Measurements from ENCODE around the gene NPM1.
"Not testable (repeated sequence)": the region's sequence is repeated elsewhere in the genome, so short reads cannot be mapped to it uniquely, and the experiment has no call there.

Gene NPM1

DNA sequence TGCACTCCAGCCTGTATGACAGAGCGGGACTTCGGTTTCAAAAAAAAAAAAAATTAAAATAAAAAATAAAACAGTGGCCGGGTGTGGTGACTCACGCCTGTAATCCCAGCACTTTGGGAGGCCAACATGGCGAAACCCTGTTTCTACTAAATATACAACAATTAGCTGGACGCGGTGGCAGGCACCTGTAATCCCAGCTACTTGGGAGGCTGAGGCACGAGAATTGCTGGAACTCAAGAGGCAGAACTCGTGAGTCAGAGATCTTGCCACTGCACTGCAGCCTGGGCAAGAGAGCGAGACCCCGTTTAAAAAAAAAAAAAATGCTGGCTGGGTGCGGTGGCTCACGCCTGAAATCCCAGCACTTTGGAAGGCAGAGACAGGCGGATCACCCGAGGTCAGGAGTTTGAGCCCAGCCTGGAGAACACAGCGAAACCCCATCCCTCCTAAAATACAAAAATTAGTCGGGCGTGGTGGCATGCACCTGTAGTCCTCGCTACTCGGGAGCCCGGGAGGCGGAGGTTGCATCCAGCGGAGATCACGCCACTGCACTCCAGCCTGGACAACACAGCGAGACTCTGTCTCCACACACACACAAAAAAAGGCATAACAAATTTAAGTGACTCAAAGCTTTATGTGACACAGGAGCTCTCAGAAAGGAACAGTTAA is 1.5 kb upstream of the NPM1 start:
- DNase-seq: no peak

DNA sequence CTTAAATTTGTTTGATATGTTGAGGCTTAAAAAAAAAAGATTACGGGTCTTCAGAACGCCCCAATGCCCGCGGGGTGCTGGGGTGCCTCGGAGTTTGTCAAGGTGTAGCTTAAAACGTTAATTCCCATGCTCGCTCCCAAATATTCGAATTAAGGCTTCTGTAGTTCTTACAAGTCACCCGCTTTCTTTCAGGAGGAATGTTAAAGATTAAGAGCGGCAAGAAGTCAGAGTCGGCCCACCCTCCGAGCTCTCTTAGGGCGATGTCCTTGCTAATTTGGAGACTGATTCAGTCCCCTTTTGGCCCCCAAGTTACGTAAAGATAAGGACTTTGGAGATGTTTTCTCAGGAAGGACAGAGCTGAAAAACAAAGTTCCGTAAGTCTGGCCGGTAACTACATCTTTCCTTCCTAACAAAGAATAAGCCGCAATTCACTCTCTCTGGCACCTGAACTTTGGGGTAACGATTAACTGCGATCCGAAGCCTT is 746 bp upstream of the NPM1 start:
- no peak for DNase-seq

DNA sequence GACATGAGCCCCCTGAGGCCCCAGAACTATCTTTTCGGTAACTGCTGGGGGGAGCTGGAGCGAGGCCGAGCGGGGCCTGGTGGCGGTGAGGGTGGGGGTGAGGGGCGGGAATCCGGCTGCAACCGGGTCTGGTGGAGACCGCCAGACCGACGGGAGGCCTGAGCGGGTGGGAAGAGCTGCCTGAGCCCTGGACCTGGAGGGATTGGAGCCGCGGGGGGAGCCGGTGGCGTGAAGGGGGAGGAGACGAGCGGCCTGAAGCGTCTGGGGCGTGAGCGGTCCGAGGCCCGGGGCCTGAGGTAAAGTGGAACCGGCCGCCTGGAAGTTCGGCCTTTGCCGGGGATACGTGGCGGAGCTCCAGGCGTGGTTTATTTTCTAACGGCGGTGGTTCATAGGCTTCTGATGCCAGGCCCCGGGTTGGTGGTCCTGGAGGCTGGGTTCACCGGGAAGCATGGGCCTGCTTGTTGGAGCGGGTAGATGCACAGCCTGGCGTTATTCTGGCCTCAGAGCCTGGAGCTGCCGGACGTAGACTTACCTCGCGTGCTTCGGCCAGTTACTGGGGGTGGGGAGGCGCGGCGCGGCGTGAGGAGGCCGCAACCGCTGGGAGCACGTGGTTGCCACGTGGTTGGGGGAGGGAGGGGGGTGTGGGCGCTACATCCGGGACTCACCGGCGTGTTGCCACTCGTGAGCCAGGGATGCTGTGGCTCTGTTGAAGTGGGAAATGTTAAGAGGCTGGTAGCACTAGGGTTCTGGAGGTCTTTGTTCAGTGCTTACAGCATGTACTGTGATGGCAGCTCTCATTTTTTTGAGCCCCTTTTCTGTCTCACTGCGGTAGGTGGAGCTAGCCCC is 544 bp downstream of the NPM1 start:
- DNase-seq: peak; percentile 83 to 85

DNA sequence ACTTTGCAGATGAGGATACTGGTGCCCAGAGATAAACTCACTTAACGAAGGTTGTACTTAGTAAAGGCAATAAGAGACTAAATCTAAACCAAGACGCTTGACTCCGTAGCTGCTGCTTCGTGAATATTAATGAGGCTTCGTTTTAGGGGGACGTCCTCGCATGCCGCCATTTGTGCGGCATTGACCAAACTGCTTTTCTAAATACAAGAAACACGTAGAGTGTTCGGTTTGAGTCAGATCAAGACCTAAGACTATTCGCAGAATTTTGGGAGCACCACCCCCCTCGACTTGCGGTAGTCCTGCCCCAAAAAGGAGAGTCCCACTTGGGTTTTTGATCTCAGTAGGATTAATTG is 1.1 kb downstream of the NPM1 start:
- DNase-seq: peak in 1 of 2 donors; percentile 30

DNA sequence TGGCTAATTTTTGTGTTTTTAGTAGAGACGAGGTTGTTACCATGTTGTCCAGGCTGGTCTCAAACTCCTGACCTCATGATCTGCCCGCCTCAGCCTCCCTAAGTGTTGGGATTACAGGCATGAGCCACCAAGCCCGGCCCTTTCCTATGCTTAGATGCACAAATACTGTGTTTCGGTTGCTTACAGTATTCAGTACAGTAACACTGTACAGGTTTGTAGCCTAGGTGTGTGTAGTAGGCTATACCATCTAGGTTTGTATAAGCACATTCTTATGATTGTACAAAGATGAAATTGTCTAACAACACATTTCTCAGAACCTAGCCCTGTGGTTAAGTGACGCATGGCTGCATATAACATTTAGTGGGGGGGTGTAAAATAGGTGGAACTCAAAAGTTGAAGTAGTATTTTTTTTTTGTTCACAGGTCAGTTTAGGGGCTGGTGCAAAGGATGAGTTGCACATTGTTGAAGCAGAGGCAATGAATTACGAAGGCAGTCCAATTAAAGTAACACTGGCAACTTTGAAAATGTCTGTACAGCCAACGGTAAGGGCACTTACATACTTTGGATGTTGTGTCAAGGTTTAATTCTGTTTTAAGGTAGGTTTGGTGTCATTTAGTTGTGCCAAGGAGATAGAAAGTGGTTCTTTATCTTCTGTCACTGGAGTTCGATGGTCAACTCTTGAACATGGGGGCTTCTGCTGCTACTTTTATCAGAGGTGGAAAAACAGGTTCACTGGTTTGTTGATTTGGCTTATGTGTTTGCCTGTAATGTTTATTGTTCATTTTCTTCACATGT is 3.4 kb downstream of the NPM1 start:
- peak in 1 of 2 donors; percentile 28 for DNase-seq

DNA sequence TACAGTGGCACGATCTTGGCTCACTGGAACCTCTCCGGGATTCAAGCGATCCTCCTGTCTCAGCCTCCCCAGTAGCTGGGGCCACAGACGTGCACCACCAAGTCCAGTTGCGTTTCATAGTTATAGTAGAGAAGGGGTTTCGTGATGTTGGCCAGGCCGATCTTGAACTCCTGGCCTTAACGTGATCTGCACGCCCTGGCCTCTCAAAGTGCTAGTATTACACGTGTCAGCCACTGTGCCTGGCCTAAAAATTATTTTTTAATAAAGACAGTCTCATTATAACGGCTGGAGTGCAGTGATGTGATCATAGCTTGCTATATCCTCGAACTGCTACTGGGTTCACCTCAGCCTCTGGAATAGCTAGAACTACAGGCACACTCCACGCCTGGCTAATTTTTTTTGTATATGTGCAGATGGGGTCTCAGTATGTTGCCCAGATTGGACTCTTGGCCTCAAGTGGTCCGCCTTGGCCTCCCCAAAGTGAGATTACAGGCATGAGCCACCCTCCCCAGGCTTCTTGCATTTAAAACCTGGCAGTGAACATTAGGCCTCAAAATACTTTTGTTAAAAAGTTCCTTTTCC is 4.4 kb downstream of the NPM1 start:
- DNase-seq: no peak

DNA sequence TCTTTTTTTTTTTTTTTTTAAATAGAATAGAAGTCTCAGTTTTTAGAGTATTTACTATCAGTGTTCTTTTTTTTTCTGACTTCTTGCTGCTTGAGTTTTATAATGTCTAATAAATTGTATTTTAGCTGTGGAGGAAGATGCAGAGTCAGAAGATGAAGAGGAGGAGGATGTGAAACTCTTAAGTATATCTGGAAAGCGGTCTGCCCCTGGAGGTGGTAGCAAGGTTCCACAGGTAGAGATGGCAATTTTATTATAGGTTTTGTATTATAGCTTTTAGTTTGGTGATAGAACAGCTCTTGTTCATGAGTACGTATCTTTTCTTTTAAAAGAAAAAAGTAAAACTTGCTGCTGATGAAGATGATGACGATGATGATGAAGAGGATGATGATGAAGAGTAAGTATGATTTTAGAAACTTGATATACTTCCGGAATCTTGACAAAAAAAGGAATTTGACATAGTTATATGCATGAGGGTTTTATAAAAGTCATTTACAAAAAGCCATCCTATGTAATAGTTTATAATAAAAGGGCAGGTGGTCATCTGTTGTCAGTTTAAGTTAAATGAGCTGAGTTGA is 5.0 kb downstream of the NPM1 start:
- DNase-seq: no peak

DNA sequence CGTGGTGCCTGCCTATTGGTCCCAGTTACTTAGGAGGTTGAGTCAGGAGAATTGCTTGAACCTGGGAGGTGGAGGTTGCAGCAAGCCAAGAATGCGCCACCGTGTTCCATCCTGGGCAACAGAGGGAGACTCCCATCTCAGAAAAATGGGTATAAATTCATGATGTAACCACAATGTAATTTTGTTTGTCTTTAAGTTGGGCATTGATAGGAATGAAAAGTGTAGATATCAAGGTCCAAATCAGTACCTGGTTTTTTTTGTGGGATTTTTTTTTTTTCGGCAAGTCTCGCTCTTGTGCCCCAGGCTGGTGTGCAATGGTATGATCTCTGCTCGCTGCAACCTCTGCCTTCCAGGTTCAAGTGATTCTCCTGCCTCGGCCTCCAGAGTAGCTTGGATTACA is 7.4 kb downstream of the NPM1 start:
- no peak for DNase-seq

DNA sequence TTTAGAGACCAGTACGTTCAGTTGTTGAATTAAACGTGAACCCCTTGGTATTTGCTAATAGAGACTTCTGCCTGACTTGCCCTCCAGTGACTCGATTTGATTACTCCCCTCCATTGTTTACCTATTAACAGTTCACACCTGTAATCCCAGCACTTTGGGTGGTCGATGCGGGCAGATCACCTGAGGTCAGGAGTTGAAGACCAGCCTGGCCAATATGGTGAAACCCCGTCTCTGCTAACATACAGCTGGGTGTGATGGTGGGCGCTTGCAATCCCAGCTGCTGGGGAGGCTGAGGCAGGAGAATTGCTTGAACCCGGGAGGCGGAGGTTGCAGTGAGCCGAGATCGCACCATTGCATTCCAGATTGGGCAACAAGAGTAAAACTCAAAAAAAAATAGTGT is 8.9 kb downstream of the NPM1 start:
- DNase-seq: not testable (repeated sequence)

DNA sequence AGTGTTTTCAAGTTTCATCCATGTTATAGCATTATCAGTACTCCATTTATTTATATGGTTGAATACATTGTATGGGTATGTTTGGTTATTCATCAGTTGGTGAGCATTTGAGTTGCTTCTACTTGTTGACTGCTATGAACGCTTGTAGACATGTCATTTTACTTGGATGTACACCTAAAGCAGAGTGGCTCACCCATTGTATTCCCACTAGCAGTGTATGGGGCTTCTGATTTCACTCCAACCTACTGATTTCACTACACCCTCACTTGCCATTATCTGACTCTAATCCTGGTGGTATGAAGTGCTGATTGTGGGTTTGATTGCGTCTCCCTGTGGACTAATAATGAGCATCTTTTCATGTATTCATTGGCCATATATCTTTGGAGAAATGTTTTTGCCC is 9.5 kb downstream of the NPM1 start:
- no peak for DNase-seq

DNA sequence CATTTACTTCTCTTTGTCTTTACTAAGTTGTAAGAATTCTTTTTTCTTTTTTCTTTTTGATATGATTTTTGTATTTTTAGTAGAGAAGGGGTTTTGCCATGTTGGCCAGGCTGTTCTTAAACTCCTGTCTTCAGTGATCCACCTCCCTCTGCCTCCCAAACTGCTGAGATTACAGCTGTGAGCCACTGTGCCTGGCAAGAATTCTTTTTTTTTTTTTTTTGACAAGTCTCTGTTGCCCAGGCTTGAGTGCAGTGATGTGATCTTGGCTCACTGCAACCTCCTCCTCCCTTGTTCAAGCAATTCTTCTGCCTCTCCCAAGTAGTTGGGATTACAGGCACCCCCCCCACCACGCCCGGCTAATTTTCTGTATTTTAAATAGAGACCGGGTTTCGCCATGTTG is 9.9 kb downstream of the NPM1 start:
- no peak for DNase-seq

DNA sequence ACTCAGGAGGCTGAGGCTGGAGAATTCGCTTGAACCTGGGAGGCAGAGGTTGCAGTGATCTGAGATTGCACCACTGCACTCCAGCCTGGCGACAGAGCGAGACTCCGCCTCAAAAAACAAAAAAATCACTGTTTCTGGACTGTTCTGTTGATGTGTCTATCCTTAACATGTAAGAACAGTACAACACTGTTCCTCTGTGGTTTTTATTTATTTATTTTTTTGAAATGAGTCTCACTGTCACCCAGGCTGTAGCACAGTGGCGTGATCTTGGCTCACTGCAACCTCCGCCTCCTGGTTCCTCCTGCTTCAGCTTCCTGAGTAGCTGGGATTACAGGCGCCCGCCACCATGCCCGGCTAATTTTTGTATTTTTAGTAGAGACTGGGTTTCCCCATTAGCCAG is 11.0 kb downstream of the NPM1 start:
- not testable (repeated sequence) for DNase-seq

DNA sequence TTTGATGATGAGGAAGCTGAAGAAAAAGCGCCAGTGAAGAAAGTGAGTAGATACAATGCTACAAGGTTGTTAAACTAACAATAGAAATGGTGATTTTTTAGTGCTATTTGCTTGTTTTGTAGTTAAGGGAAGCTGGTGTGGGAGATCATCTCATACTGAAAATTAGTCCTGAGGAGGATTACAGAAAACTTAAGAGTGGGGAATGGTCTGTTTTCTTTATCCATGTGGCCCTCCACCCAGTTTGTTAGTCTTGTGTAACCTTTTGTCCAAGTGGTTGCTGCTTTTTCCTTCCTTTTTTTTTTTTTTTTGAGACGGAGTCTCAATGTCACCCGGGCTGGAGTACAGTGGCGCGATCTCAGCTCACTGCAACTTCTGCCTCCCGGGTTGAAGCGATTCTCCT is 12.5 kb downstream of the NPM1 start:
- no peak for DNase-seq

DNA sequence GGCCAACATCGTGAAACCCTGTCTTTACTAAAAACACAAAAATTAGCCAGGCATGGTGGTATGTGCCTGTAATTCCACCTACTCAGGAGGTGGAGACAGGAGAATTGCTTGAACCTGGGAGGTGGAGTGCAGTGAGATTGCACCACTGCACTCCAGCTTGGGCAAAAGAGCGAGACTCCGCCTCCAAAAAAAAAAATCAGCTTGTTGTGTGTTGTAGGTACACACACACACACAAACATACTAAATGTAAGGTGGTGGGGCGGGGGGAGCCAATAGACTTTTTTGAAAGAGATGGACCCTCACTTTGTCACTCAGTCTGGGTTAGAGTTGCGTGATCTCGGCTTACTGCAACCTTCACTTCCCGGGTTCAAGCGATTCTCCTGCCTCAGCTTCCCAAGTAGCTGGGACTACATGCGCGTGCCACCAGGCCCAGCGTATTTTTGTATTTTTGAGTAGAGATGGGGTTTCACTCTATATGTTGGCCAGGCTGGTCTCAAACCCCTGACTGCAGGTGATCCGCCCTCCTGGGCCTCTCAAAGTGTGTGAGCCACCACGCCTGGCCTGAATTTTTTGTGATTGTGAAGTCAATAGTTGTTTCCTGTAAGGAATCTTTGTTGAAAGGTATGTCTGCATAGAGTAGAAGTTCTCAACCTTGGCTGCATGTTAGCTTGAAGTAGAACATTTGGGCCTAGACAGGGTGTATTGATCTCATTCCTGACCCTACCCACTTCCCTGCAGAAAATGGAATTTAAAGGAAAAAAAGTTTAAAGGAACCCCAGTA is 13.7 kb downstream of the NPM1 start:
- DNase-seq: no peak

DNA sequence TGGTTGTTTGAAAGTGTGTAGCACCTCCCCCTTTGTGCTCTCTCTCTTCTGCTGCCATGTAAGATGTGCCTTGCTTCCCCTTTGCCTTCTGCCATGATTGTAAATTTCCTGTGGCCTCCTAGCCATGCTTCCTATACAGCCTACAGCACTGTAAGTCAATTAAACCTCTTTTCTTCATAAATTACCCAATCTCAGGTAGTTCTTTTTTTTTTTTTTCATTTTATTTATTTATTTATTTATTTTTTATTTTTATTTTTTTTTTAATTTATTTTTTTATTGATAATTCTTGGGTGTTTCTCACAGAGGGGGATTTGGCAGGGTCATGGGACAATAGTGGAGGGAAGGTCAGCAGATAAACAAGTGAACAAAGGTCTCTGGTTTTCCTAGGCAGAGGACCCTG is 15.1 kb downstream of the NPM1 start:
- not testable (repeated sequence) for DNase-seq

DNA sequence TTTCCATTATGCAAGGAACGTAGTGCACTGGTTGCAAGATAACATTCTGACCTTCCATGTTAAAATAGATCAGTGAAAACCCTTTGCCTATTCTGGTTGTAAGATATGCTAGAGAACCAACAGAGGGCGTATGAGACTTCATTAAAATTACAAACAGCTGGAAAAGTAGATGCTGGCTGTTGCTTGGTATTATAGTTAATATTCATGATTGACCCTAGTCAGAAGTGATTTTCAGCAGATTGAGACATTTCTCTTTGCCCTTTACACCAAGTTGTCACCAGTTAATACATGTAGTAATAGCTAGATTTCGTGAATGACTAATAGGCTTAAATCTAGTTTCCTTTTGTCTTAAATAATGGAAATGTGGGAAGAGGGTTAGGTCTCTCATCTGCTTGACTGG is 18.0 kb downstream of the NPM1 start:
- DNase-seq: no peak

DNA sequence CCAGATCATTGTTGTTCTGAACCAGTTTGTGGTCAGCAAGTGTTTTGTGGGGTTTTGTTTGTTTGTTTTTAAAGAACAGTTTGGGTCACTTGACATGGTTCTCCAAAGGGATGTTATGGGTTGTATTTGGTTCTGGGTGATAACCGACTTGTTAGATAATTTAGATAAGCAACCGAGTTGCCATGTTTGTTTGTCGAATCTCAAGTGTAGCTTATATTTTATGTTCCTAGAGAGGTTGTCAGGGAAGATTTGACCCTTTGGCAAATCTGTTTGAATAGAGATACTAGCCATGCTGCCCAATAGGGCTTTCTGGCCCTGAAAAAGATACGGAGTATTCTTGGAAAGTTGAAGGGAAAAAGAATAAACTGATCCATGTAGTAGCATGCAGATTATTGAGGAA is 19.6 kb downstream of the NPM1 start:
- no peak for DNase-seq

DNA sequence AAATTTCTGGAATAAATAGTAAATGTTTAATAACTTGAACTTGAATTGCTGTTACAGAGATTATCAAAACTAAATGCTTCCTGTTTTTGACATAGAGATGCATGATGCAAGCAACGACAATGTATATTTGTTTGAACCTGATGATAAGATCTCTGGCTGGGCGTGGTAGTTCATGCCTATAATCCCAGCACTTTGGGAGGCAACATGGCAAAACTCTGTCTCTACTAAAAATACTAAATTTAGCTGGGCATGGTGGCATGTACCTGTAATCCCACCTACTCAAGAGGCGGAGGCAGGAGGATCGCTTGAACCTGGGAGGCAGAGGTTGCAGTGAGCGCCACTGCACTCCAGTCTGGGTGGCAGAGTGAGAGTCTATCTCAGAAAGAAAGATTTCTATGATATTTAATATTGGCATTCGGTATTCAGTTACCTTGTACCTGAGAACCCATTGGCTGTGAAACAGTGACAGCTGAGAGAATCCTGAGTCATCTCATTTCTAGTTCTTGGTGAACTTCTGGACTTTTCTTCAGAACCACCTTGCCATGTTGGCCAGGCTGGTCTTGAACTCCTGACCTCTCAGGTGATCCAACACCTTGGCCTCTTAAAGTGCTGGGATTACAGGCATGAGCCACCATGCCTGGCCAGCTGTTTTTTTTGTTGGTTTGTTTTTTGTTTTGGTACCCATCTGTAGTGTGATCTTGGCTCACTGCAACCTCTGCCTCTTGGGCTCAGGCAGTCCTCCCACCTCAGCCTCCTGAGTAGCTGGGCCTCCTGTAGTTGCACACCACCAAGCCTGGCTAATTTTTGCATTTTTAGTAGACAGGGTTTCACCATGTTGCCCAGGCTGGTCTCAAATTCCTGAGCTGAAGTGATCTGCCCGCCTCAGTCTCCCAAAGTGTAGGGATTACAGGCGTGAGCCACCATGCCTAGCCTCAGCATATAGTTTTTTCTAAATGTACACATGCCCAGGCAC is 21.8 kb downstream of the NPM1 start:
- no peak for DNase-seq

DNA sequence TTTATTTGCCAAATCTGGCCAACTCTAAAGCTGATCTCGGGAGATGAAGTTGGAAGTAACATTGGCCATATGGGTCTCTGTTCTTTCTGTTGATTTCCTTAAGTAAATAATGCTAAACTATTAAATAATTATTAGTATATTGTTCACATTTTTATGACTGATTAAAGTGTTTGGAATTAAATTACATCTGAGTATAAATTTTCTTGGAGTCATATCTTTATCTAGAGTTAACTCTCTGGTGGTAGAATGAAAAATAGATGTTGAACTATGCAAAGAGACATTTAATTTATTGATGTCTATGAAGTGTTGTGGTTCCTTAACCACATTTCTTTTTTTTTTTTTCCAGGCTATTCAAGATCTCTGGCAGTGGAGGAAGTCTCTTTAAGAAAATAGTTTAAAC is 22.5 kb downstream of the NPM1 start:
- DNase-seq: no peak

DNA sequence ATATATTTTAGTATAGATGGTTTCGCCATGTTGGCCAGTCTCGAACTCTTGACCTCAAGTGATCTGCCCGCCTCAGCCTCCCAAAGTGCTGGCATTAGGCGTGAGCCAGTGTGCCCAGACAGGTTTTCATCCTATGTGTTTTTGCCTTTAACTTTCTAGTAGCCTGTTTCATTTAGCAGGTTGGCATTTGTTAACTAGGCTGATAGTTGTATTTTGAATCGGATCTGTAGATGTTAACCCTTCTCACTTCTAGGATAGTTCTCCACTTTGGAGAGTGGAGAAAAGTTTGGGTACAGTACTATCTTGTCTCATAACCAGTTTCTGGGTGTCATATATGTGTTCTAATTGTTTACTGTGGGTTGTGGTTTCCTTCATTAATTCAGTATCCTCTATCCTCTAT is 24.5 kb downstream of the NPM1 start:
- no peak for DNase-seq
